ENCODE data around the gene ZNF827. TPM values are rescaled to one million over a fixed set of nuclear protein-coding genes. Genes with fewer than 3 reads are reported as not detected.

Gene ZNF827
- total and polyA plus RNA-seq, 2 experiments from 2014 or later = 20.3 to 33.1 TPM

DNA sequence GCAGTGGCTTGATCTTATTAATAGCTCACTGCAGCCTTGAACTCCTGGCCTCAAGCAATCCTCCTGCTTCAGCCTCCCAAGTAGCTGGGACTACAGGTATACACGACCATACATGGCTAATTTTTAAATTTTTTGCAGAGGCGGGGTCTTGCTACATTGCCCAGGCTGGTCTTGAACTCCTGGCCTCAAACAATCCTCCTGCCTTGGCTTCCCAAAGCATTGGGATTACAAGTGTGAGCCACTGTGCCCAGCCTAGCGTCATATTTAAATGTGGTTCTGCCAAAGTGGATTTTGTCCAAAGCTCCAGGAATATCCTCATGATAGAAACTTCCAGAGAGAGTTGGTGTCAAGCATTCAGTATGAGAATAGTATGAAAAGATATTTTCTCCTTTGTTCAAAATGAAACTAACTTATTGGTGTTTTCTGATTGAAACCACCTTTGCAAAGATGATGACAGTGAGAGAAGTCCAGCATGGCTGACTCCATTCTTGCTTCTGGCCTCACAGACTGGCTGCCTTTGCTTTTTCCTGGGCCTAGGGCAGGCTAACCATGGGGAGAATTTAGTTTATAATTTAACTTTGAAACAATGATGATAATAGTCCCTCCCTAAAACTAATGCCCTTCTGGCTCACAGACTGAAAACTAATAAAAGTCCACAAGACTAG is 129.6 kb downstream of the ZNF827 start (continued):
- TF ChIP-seq, protein P1, sequence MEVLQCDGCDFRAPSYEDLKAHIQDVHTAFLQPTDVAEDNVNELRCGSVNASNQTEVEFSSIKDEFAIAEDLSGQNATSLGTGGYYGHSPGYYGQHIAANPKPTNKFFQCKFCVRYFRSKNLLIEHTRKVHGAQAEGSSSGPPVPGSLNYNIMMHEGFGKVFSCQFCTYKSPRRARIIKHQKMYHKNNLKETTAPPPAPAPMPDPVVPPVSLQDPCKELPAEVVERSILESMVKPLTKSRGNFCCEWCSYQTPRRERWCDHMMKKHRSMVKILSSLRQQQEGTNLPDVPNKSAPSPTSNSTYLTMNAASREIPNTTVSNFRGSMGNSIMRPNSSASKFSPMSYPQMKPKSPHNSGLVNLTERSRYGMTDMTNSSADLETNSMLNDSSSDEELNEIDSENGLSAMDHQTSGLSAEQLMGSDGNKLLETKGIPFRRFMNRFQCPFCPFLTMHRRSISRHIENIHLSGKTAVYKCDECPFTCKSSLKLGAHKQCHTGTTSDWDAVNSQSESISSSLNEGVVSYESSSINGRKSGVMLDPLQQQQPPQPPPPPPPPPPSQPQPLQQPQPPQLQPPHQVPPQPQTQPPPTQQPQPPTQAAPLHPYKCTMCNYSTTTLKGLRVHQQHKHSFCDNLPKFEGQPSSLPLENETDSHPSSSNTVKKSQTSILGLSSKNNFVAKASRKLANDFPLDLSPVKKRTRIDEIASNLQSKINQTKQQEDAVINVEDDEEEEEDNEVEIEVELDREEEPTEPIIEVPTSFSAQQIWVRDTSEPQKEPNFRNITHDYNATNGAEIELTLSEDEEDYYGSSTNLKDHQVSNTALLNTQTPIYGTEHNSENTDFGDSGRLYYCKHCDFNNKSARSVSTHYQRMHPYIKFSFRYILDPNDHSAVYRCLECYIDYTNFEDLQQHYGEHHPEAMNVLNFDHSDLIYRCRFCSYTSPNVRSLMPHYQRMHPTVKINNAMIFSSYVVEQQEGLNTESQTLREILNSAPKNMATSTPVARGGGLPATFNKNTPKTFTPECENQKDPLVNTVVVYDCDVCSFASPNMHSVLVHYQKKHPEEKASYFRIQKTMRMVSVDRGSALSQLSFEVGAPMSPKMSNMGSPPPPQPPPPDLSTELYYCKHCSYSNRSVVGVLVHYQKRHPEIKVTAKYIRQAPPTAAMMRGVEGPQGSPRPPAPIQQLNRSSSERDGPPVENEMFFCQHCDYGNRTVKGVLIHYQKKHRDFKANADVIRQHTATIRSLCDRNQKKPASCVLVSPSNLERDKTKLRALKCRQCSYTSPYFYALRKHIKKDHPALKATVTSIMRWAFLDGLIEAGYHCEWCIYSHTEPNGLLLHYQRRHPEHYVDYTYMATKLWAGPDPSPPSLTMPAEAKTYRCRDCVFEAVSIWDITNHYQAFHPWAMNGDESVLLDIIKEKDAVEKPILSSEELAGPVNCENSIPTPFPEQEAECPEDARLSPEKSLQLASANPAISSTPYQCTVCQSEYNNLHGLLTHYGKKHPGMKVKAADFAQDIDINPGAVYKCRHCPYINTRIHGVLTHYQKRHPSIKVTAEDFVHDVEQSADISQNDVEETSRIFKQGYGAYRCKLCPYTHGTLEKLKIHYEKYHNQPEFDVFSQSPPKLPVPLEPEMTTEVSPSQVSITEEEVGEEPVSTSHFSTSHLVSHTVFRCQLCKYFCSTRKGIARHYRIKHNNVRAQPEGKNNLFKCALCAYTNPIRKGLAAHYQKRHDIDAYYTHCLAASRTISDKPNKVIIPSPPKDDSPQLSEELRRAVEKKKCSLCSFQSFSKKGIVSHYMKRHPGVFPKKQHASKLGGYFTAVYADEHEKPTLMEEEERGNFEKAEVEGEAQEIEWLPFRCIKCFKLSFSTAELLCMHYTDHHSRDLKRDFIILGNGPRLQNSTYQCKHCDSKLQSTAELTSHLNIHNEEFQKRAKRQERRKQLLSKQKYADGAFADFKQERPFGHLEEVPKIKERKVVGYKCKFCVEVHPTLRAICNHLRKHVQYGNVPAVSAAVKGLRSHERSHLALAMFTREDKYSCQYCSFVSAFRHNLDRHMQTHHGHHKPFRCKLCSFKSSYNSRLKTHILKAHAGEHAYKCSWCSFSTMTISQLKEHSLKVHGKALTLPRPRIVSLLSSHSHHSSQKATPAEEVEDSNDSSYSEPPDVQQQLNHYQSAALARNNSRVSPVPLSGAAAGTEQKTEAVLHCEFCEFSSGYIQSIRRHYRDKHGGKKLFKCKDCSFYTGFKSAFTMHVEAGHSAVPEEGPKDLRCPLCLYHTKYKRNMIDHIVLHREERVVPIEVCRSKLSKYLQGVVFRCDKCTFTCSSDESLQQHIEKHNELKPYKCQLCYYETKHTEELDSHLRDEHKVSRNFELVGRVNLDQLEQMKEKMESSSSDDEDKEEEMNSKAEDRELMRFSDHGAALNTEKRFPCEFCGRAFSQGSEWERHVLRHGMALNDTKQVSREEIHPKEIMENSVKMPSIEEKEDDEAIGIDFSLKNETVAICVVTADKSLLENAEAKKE (CRISPR knock-in tag; IDR thresholded peaks at IDR 0.05) = no peak
- TF ChIP-seq POLR2AphosphoS5 (IDR thresholded peaks at IDR 0.05; ENCODE audit: low read depth) (no peak), CREB1 (CRISPR knock-in tag; IDR thresholded peaks at IDR 0.05; ENCODE audit: low read depth) (no peak), STAT1 (IDR thresholded peaks at IDR 0.05; ENCODE audit: unreplicated experiment) (no peak)
- TF ChIP-seq, protein P2, sequence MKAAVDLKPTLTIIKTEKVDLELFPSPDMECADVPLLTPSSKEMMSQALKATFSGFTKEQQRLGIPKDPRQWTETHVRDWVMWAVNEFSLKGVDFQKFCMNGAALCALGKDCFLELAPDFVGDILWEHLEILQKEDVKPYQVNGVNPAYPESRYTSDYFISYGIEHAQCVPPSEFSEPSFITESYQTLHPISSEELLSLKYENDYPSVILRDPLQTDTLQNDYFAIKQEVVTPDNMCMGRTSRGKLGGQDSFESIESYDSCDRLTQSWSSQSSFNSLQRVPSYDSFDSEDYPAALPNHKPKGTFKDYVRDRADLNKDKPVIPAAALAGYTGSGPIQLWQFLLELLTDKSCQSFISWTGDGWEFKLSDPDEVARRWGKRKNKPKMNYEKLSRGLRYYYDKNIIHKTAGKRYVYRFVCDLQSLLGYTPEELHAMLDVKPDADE (IDR thresholded peaks at IDR 0.05) = no peak

DNA sequence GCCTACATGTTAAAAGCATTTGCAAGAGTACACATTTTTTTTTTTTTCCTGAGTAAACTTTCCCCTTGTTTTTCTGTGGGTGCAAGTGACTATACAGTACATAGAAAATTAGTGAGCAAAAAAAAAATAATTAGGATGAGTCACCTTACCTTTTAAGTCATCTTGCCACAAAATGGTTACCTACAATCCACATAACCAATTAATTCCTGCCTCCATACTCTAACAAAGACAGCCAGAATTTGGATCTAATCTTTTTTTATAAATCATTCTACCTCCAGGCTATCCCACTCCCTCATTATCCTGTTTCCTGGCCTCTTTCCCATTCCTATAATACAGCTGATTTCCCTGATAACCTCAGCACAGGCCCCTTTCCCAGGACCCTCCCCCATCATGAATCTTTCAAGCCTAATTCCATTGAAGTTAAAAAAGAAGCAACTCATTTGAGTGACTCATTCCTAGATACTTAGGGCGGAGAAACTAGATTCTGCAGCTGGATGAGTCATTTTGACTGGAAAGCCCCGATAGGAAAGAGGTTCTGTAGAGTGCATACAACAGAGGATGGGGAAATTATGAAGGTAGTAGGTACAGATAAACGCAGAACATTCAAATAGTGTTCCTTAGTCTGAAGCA is 130.5 kb downstream of the ZNF827 start:
- DNase-seq (ENCODE audit: low spot score) = peak; percentile 55
- Mint-ChIP-seq H3K4me1 (peaks cover 24% of the 10 kb centered on the region), H3K27ac (peak overlapping the region; percentile 28), H3K4me3 (no peak overlapping the region), H3K36me3 (ENCODE audit: low read depth) (peaks cover 68% of the 10 kb centered on the region), H3K9me3 (peaks cover 21% of the 10 kb centered on the region), H3K27me3 (ENCODE audit: insufficient read depth, low read depth, poor library complexity) (peaks cover 8% of the 10 kb centered on the region)
- H3K4me1 ChIP-seq (ENCODE audit: insufficient read depth) = peaks cover 18% of the 10 kb centered on the region
- H3F3A ChIP-seq (replicated peaks; ENCODE audit: low read depth) = 0 out of 2 replicates have a peak, but pooled peaks cover 3% of the 10 kb centered on the region
- no peaks in the 10 kb centered on the region for H4K20me1 ChIP-seq (replicated peaks; ENCODE audit: insufficient read depth)
- H2AFZ ChIP-seq = no peak overlapping the region
- H3K27ac ChIP-seq (ENCODE audit: low read depth) = no peak overlapping the region
- no peaks in the 10 kb centered on the region for H3K9me2 ChIP-seq (ENCODE audit: insufficient read depth)
- ATAC-seq = no peak; the same call in 1 of the 3 replicates
- H3K36me3 ChIP-seq (ENCODE audit: insufficient read depth) = peaks cover 11% of the 10 kb centered on the region; the same call in 1 of the 2 replicates
- no peak overlapping the region for H3K4me2 ChIP-seq
- no peaks in the 10 kb centered on the region for H3K79me2 ChIP-seq (replicated peaks; ENCODE audit: insufficient read depth)
- no peak overlapping the region for H3K4me3 ChIP-seq
- no peaks in the 10 kb centered on the region for H3K27me3 ChIP-seq (ENCODE audit: insufficient read depth)
- TF ChIP-seq, protein P3, sequence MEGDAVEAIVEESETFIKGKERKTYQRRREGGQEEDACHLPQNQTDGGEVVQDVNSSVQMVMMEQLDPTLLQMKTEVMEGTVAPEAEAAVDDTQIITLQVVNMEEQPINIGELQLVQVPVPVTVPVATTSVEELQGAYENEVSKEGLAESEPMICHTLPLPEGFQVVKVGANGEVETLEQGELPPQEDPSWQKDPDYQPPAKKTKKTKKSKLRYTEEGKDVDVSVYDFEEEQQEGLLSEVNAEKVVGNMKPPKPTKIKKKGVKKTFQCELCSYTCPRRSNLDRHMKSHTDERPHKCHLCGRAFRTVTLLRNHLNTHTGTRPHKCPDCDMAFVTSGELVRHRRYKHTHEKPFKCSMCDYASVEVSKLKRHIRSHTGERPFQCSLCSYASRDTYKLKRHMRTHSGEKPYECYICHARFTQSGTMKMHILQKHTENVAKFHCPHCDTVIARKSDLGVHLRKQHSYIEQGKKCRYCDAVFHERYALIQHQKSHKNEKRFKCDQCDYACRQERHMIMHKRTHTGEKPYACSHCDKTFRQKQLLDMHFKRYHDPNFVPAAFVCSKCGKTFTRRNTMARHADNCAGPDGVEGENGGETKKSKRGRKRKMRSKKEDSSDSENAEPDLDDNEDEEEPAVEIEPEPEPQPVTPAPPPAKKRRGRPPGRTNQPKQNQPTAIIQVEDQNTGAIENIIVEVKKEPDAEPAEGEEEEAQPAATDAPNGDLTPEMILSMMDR (conservative IDR thresholded peaks at IDR 0.05; ENCODE audit: low read depth in 2 of 2) = no peak
- no peak for TF ChIP-seq POLR2AphosphoS5 (IDR thresholded peaks at IDR 0.05; ENCODE audit: low read depth)
- TF ChIP-seq ZNF114 (CRISPR knock-in tag; IDR thresholded peaks at IDR 0.05) = no peak

All from GM23338 (cell line).